Parathyroid adenoma (tissue), 2 donors: ENCODE results near the gene ZNF500.

ENCODE experiments used
- H2AFZ ChIP-seq: fragments of 300-600 bp; sonication (generic); one replicate; pipeline ENCODE4 v1.7.0; 2017; ENCODE audit warnings: antibody characterized with exemption, mild to moderate bottlenecking
- H3K27ac ChIP-seq: fragments of 300-600 bp; sonication (generic); one replicate; pipeline ENCODE4 v1.7.0; 2017
- H3K27me3 ChIP-seq: fragments of 300-600 bp; sonication (generic); one replicate; pipeline ENCODE4 v1.7.0; 2017; ENCODE audit warnings: low read length; ENCODE audit not compliant: control insufficient read depth, insufficient read depth
- H3K36me3 ChIP-seq: fragments of 300-600 bp; sonication (generic); one replicate; pipeline ENCODE4 v1.7.0; 2017; ENCODE audit warnings: low read length; ENCODE audit not compliant: control insufficient read depth, insufficient read depth
- H3K4me1 ChIP-seq: fragments of 300-600 bp; sonication (generic); one replicate; pipeline ENCODE4 v1.7.0; 2017; ENCODE audit warnings: control low read depth
- H3K4me2 ChIP-seq: fragments of 300-600 bp; sonication (generic); one replicate; pipeline ENCODE4 v1.7.0; 2017; ENCODE audit warnings: low read length
- H3K4me3 ChIP-seq: fragments of 300-600 bp; sonication (generic); one replicate; pipeline ENCODE4 v1.7.0; 2017; ENCODE audit warnings: low read depth, low read length
- H3K79me2 ChIP-seq: fragments of 300-600 bp; sonication (generic); one replicate; pipeline ENCODE4 v1.7.0; 2017; ENCODE audit warnings: control low read depth
- H3K9ac ChIP-seq: fragments of 300-600 bp; sonication (generic); one replicate; pipeline ENCODE4 v1.7.0; 2017; ENCODE audit warnings: mild to moderate bottlenecking
- H3K9me3 ChIP-seq: fragments of 300-600 bp; sonication (generic); one replicate; pipeline ENCODE4 v1.7.0; 2017; ENCODE audit warnings: low read length; ENCODE audit not compliant: control insufficient read depth
- TF ChIP-seq, protein P1 (sequence below): fragments of 300-600 bp; sonication (generic); IDR thresholded peaks from one replicate; pipeline ENCODE4 v1.7.0; 2017; ENCODE audit warnings: antibody characterized with exemption, mild to moderate bottlenecking
- donor health status: primary hyperparathyroidism.

Gene ZNF500

GRCh38 chr16:4766875-4767628, at the start of gene ZNF500:
Gene ZNF500, minus strand, starts transcription at chr16:4767162. Its CDS starts 1,184 bp downstream, at chr16:4765978.
- H3K4me3 ChIP-seq, result peak within 1 kb of the TSS; percentile 85
- peaks cover 4% of the 10 kb centered on the region for H3K79me2 ChIP-seq
- peaks cover 6% of the 10 kb centered on the region for H3K4me1 ChIP-seq
- no peaks in the 10 kb centered on the region for H3K36me3 ChIP-seq
- no peaks in the 10 kb centered on the region for H3K9me3 ChIP-seq
- H3K4me2 ChIP-seq, result peak within 1 kb of the TSS; percentile 90
- H3K9ac ChIP-seq, result peak within 1 kb of the TSS; percentile 96
- TF ChIP-seq, protein P1, sequence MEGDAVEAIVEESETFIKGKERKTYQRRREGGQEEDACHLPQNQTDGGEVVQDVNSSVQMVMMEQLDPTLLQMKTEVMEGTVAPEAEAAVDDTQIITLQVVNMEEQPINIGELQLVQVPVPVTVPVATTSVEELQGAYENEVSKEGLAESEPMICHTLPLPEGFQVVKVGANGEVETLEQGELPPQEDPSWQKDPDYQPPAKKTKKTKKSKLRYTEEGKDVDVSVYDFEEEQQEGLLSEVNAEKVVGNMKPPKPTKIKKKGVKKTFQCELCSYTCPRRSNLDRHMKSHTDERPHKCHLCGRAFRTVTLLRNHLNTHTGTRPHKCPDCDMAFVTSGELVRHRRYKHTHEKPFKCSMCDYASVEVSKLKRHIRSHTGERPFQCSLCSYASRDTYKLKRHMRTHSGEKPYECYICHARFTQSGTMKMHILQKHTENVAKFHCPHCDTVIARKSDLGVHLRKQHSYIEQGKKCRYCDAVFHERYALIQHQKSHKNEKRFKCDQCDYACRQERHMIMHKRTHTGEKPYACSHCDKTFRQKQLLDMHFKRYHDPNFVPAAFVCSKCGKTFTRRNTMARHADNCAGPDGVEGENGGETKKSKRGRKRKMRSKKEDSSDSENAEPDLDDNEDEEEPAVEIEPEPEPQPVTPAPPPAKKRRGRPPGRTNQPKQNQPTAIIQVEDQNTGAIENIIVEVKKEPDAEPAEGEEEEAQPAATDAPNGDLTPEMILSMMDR, result no peak
- H3K27ac ChIP-seq, result peak within 1 kb of the TSS; percentile 71
- H2AFZ ChIP-seq, result peak within 1 kb of the TSS; percentile 96
- no peaks in the 10 kb centered on the region for H3K27me3 ChIP-seq

DNA sequence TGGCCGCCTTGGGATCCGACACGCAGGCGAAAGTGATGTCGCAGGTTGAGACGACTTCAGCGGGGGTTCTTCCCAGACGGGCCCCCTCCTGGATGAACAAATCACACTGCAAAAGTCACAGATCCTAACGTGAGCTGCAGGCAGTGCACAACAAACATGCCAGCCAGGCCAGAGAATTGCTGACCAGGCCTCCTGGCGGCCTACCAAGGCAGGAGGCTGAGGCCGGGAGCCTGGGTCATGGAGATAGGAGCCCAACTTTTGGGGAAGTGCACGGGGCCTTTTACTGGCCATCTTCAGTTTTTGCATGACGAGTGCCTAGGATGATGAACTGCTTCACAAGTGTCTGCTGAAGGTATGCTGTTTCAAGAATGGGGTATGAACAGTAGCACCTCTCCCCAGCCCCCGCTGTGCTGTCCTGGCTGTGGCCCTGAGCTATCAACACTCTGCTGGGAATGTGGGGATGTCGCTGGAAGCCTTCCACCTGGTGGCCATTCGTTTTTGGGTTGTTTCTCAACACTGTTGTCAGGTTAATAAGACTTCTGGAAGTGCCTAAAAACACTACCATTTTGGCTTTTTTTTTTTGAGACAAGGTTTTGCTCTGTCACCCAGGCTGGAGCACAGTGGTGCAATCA, 47.7 kb upstream of the ZNF500 start:
- H3K9ac ChIP-seq, result no peak overlapping the region
- H3K9me3 ChIP-seq, result no peaks in the 10 kb centered on the region
- peak overlapping the region; percentile 56 for H3K4me2 ChIP-seq
- peaks cover 16% of the 10 kb centered on the region for H3K4me1 ChIP-seq
- H3K27me3 ChIP-seq, result no peaks in the 10 kb centered on the region
- TF ChIP-seq, protein P1, result no peak
- no peaks in the 10 kb centered on the region for H3K79me2 ChIP-seq
- no peak overlapping the region for H2AFZ ChIP-seq
- peak overlapping the region; percentile 65 for H3K27ac ChIP-seq
- no peaks in the 10 kb centered on the region for H3K36me3 ChIP-seq
- peak overlapping the region; percentile 14 for H3K4me3 ChIP-seq

DNA sequence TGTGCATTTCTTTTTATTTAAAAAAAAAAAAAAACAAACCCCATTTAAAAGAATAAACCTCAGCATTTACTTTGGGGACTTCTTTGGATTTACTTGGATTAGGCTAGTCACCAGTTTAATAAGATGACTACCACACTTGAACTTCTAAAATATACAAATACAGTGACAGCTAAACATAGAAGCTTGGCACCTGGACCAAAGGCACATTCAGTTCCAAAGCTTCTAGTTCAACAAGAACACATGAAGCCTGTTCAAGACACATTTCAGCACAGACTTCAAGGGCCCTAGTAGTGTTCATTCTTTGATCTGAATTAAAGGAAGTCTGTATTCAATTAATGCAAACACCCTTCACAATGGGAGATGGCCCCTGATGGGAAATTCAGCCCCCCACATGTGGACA, 47.1 kb upstream of the ZNF500 start:
- H2AFZ ChIP-seq, result no peak overlapping the region
- H3K4me3 ChIP-seq, result peak overlapping the region; percentile 14
- H3K27ac ChIP-seq, result peak overlapping the region; percentile 65
- no peak overlapping the region for H3K9ac ChIP-seq
- TF ChIP-seq, protein P1, result no peak
- no peaks in the 10 kb centered on the region for H3K27me3 ChIP-seq
- peaks cover 16% of the 10 kb centered on the region for H3K4me1 ChIP-seq
- H3K79me2 ChIP-seq, result no peaks in the 10 kb centered on the region
- H3K9me3 ChIP-seq, result no peaks in the 10 kb centered on the region
- no peaks in the 10 kb centered on the region for H3K36me3 ChIP-seq
- peak overlapping the region; percentile 56 for H3K4me2 ChIP-seq

DNA sequence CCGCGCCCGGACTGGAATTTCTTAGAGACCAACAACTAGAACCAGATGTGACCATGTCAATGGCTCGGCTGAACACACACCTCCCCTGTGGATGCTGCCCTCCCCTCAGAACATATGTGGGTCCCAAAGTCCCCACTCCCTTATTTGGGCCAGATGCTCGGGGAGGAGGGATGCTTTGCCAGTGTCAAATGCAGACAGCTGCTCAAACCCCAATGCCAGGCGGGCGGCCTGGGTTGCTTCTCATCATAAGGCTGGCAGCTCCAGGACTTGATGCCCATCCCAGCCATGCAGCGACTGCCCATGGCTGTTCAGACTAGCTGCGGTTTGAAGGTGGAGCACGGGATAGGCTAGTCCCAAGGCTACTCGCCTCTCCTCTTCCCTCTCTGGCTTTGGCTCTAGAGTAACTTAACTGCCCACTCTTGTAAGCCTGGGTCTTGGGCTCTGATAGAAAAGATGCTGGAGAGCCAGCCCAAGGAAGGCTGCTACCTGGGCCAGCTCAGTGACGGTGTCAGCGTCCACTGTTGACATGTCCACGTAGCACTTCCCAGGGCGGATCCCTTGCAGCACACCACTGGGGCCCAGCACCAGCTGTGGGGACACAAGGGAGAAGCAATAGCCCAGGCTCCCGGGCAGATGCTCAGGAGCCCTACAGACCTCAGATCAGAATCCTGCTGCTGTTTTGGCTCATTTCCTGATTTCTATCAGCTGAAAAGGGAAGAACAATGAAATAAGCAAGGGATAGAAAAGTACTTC, 46.5 kb upstream of the ZNF500 start:
- peaks cover 16% of the 10 kb centered on the region for H3K4me1 ChIP-seq
- no peaks in the 10 kb centered on the region for H3K27me3 ChIP-seq
- H3K79me2 ChIP-seq, result no peaks in the 10 kb centered on the region
- H3K4me2 ChIP-seq, result no peak overlapping the region
- peak overlapping the region; percentile 65 for H3K27ac ChIP-seq
- peak overlapping the region; percentile 2 for H3K4me3 ChIP-seq
- no peak overlapping the region for H2AFZ ChIP-seq
- no peak overlapping the region for H3K9ac ChIP-seq
- no peaks in the 10 kb centered on the region for H3K9me3 ChIP-seq
- H3K36me3 ChIP-seq, result no peaks in the 10 kb centered on the region
- TF ChIP-seq, protein P1, result no peak
